ENCODE measurements around the gene PRKAA1.

PRKAA1 gene

DNA sequence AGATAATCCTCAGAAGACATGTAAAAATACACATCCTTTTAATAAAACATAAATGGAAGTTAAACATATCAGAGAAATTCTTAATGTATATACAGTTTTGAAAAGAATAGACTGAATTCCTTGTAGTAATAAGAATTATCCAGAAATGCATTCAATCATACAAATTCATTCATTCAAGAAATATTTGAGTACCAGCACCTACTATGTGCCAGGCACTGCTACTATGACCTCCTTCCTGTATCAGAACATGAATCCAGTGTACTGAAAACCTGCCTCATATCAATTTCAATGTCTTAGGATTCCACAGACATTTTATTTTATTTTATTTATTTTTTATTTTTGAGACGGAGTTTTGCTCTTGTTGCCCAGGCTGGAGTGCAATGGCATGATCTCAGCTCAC, 13.3 kb downstream of the PRKAA1 start:
- FAIRE-seq, result no peak
- DNase-seq (ENCODE audit: insufficient read length, low spot score), result no peak
- TF ChIP-seq, protein P1, sequence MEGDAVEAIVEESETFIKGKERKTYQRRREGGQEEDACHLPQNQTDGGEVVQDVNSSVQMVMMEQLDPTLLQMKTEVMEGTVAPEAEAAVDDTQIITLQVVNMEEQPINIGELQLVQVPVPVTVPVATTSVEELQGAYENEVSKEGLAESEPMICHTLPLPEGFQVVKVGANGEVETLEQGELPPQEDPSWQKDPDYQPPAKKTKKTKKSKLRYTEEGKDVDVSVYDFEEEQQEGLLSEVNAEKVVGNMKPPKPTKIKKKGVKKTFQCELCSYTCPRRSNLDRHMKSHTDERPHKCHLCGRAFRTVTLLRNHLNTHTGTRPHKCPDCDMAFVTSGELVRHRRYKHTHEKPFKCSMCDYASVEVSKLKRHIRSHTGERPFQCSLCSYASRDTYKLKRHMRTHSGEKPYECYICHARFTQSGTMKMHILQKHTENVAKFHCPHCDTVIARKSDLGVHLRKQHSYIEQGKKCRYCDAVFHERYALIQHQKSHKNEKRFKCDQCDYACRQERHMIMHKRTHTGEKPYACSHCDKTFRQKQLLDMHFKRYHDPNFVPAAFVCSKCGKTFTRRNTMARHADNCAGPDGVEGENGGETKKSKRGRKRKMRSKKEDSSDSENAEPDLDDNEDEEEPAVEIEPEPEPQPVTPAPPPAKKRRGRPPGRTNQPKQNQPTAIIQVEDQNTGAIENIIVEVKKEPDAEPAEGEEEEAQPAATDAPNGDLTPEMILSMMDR (IDR thresholded peaks at IDR 0.05; ENCODE audit: insufficient read depth, missing control alignments), result no peak

DNA sequence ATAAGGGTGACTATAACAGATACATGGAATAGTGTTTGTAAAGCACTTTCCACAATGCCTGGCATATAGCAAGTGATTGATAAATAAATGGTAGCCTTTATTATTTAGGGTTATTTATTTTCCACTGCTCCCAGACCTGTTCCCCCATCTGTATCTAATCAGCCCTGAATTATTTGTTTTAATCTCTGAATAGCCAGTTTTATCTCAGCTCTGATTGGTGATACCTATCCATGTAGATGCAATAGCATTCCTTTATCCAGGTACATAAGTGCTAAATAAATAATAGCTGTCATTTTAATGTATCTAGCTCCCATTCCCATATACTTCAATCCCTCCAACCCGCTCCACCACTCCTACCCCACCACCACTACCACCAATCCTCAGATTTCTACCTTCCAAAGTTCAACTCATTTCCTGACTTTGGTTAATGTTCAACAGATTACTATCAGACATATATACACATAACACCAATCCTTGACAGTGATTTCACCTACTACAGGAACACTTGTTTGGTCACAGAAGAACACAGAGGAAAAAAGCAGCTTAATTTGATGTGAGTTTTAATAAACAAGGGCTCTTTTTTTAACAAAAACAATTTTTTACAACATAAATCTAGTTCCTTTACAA, 14.0 kb downstream of the PRKAA1 start:
- no peak for DNase-seq (ENCODE audit: insufficient read length, low spot score)
- TF ChIP-seq, protein P1 (IDR thresholded peaks at IDR 0.05; ENCODE audit: insufficient read depth, missing control alignments), result no peak
- no peak for FAIRE-seq

- DNase-seq (ENCODE audit: insufficient read length, low spot score) (no peak), FAIRE-seq (no peak)
- TF ChIP-seq, protein P1 (IDR thresholded peaks at IDR 0.05; ENCODE audit: insufficient read depth, missing control alignments), result no peak
These were observed 16.2 kb downstream of the PRKAA1 start for GRCh38 chr5:40781843-40782409.

- TF ChIP-seq, protein P1 (IDR thresholded peaks at IDR 0.05; ENCODE audit: insufficient read depth, missing control alignments), result no peak
- no peak for FAIRE-seq
- DNase-seq (ENCODE audit: insufficient read length, low spot score), result no peak
These were observed 17.3 kb downstream of the PRKAA1 start for GRCh38 chr5:40780858-40781257.

- TF ChIP-seq, protein P1 (IDR thresholded peaks at IDR 0.05; ENCODE audit: insufficient read depth, missing control alignments), result no peak
- DNase-seq (ENCODE audit: insufficient read length, low spot score), result no peak
- FAIRE-seq, result no peak
These were observed 18.0 kb downstream of the PRKAA1 start for GRCh38 chr5:40780199-40780598.

GRCh38 chr5:40779561-40779960, 18.6 kb downstream of the PRKAA1 start:
- no peak for DNase-seq (ENCODE audit: insufficient read length, low spot score)
- TF ChIP-seq, protein P1 (IDR thresholded peaks at IDR 0.05; ENCODE audit: insufficient read depth, missing control alignments), result no peak
- no peak for FAIRE-seq

DNA sequence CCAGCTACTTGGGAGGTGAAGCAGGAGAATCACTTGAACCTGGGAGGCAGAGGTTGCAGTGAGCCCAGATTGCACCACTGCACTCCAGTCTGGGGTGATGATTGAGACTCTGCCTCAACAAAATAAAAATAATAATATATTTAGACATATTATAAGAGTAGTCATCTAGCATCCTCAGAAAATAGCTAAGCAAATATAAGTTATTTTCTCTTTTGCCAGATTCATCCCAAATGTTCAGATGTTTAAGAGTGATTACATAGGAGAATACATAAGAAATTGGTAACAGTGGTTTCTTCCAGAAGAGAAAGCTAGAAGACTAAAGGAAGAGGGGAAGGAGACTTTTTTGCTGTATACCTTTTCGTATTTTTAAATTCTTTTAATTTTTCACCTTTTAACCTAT, 20.0 kb downstream of the PRKAA1 start:
- FAIRE-seq, result no peak
- TF ChIP-seq, protein P1 (IDR thresholded peaks at IDR 0.05; ENCODE audit: insufficient read depth, missing control alignments), result no peak
- no peak for DNase-seq (ENCODE audit: insufficient read length, low spot score)
